ENCODE results near the gene MTMR3. TPM values are rescaled to one million over a fixed set of nuclear protein-coding genes. Genes with fewer than 3 reads are reported as not detected.
"Not testable (repeated sequence)": the region's sequence is repeated elsewhere in the genome, so short reads cannot be mapped to it uniquely, and the experiment has no call there.

Gene MTMR3
- 30.5 to 37.1 TPM (median 36.9 TPM) in 3 replicates for total RNA-seq
- long read RNA-seq, full-length matches to known transcripts: 18 of 62 reads
- long read RNA-seq, partial matches to known transcripts: 8 of 62 reads
- long read RNA-seq, other reads (novel, unspliced or antisense): 36 of 62 reads

DNA sequence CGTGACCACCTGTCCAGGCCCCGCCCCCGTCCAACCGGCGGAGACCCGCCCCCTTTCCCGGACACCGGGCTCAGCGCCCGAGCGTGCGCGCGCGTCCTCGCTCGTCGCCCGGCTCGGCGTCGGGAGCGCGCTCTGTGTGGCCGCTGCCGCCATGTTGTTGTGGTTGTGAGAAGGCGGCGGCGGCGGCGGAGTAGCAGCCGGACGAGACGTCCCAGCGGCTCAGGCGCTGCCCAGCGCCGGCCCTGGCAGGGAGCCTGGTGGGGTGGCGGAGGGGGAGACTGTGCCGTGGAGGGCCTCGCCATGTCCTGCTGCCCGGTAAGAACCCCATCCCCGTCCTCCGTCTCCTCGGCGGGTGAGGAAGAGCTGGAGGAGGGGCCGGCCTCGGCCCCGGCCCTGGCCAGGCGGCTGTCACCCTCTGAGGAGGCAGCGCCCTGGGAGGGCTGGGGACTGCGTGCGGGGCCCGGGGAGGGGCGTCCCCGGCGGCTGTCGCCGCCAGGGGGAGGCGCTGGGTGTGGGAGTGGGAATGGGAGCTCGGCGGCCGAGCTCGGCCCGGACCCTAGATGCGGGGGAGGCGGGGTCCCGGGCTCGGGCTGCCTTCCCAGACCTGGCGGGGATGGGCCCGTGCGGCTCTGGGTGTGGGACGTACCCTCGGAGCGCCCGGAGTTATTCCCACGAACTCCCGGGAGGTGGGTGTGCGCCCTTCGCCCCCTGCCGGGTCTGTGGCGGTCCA lies at the start of gene MTMR3:
Gene MTMR3, plus strand, starts transcription at position 130 of the 730 bp plus-strand sequence. CDS start 87,886 bp downstream, outside the sequence.
- Mint-ChIP-seq H3K4me1 (ENCODE audit: low read depth) (peaks cover 3% of the 10 kb centered on the region), H3K27ac (ENCODE audit: unreplicated experiment) (peak within 1 kb of the TSS; percentile 91), H3K27me3 (ENCODE audit: low read depth) (no peaks in the 10 kb centered on the region), H3K4me3 (ENCODE audit: unreplicated experiment) (peak within 1 kb of the TSS; percentile 86), H3K36me3 (ENCODE audit: low read depth) (no peaks in the 10 kb centered on the region), H3K9me3 (ENCODE audit: low read depth) (no peaks in the 10 kb centered on the region)
- DNase-seq (ENCODE audit: low spot score): peak; percentile 96
- TF ChIP-seq, protein P1, sequence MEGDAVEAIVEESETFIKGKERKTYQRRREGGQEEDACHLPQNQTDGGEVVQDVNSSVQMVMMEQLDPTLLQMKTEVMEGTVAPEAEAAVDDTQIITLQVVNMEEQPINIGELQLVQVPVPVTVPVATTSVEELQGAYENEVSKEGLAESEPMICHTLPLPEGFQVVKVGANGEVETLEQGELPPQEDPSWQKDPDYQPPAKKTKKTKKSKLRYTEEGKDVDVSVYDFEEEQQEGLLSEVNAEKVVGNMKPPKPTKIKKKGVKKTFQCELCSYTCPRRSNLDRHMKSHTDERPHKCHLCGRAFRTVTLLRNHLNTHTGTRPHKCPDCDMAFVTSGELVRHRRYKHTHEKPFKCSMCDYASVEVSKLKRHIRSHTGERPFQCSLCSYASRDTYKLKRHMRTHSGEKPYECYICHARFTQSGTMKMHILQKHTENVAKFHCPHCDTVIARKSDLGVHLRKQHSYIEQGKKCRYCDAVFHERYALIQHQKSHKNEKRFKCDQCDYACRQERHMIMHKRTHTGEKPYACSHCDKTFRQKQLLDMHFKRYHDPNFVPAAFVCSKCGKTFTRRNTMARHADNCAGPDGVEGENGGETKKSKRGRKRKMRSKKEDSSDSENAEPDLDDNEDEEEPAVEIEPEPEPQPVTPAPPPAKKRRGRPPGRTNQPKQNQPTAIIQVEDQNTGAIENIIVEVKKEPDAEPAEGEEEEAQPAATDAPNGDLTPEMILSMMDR (IDR thresholded peaks at IDR 0.05): peak; percentile 80

GRCh38 chr22:29833392-29833965 lies 49.5 kb upstream of the MTMR3 start:
- H3K4me3 Mint-ChIP-seq (ENCODE audit: unreplicated experiment): no peak overlapping the region
- DNase-seq (ENCODE audit: low spot score): no peak
- H3K9me3 Mint-ChIP-seq (ENCODE audit: low read depth): no peaks in the 10 kb centered on the region
- peaks cover 27% of the 10 kb centered on the region for H3K4me1 Mint-ChIP-seq (ENCODE audit: low read depth)
- H3K27ac Mint-ChIP-seq (ENCODE audit: unreplicated experiment): no peak overlapping the region
- TF ChIP-seq, protein P1 (IDR thresholded peaks at IDR 0.05): no peak
- H3K27me3 Mint-ChIP-seq (ENCODE audit: low read depth): no peaks in the 10 kb centered on the region
- peaks cover 18% of the 10 kb centered on the region for H3K36me3 Mint-ChIP-seq (ENCODE audit: low read depth)

GRCh38 chr22:29834046-29834445 lies 48.9 kb upstream of the MTMR3 start:
- H3K27me3 Mint-ChIP-seq (ENCODE audit: low read depth): no peaks in the 10 kb centered on the region
- TF ChIP-seq, protein P1 (IDR thresholded peaks at IDR 0.05): no peak
- no peaks in the 10 kb centered on the region for H3K9me3 Mint-ChIP-seq (ENCODE audit: low read depth)
- H3K4me1 Mint-ChIP-seq (ENCODE audit: low read depth): peaks cover 32% of the 10 kb centered on the region
- peaks cover 16% of the 10 kb centered on the region for H3K36me3 Mint-ChIP-seq (ENCODE audit: low read depth)
- no peak overlapping the region for H3K4me3 Mint-ChIP-seq (ENCODE audit: unreplicated experiment)
- H3K27ac Mint-ChIP-seq (ENCODE audit: unreplicated experiment): no peak overlapping the region
- DNase-seq (ENCODE audit: low spot score): no peak

DNA sequence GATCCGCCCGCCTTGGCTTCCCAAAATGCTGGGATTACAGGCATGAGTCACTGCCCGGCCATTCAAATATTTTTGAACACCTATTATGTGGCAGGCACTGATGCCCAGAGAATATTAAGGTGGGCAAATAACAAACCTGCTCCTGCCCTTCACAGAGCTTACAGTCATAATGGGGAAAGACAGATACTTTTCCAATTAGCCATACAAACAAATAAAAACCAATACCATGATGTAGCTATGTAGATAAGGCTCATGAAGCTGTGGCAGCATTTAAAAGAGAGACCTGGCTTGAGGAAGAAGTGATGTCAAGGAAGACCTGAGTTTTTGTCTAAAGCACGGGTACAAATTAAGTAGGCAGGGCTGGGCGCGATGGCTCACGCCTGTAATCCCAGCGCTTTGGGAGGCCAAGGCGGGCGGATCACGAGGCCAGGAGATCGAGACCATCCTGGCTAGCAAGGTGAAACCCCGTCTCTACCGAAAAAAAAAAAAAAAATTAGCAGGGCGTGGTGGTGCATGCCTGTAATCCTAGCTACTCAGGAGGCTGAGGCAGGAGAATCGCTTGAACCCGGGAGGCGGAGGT lies 46.1 kb upstream of the MTMR3 start:
- not testable (repeated sequence) for H3K36me3 Mint-ChIP-seq (ENCODE audit: low read depth); H3K9me3 Mint-ChIP-seq (ENCODE audit: low read depth); DNase-seq (ENCODE audit: low spot score); H3K27me3 Mint-ChIP-seq (ENCODE audit: low read depth)
- H3K4me3 Mint-ChIP-seq (ENCODE audit: unreplicated experiment): peak overlapping the region; percentile 80
- peak overlapping the region; percentile 27 for H3K27ac Mint-ChIP-seq (ENCODE audit: unreplicated experiment)
- H3K4me1 Mint-ChIP-seq (ENCODE audit: low read depth): peaks cover 32% of the 10 kb centered on the region

DNA sequence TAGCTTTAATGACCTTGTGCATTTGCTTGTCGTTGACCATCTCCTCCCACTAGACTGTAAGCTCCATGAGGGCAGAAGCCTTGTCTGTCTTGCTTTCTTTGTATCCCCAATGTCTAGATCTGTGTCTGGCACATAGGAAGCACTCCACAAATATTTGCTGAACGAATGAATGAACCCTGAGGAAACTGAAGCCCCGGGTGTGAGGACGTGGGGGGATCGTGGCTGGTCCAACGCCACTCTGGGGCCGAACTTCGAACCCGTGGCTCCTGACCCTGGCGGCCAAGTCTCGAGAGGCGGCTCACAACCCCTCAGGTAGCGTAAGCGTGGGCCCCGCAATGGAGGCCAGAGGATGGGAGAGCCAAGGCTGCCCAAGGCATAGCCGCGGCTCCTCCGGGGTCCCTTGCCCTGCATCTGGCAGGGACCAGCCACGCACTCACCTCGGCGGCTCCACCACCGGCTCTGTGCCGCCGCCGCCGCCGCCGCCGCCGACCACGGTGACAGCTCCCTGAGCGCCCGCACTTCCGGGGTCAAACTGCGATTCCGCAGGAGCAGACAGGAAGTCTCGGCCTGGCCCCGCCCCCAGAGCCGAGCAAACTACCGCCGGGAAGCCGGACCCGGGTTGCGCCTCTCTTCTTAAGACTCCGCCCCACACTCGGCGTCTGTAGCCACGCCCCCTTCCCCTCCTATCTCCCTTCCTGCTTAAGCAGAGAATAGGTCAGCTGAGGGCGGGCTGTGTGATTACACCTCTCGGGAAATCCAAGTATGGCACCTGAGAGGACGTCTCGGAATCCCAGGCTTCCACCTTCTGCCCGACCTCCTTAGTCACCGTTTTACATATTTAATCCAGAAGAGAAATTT lies 45.0 kb upstream of the MTMR3 start, which contains the start of gene ASCC2:
Gene ASCC2, minus strand, starts transcription at position 534 of the 858 bp plus-strand sequence. CDS start 5,949 bp downstream, outside the sequence.
- Mint-ChIP-seq H3K27me3 (ENCODE audit: low read depth) (no peaks in the 10 kb centered on the region), H3K4me1 (ENCODE audit: low read depth) (peaks cover 43% of the 10 kb centered on the region), H3K9me3 (ENCODE audit: low read depth) (no peaks in the 10 kb centered on the region), H3K36me3 (ENCODE audit: low read depth) (peaks cover 4% of the 10 kb centered on the region), H3K27ac (ENCODE audit: unreplicated experiment) (peak within 1 kb of the TSS; percentile 84), H3K4me3 (ENCODE audit: unreplicated experiment) (peak within 1 kb of the TSS; percentile 80)
- DNase-seq (ENCODE audit: low spot score): peak; percentile 99
- TF ChIP-seq, protein P1 (IDR thresholded peaks at IDR 0.05): peak; percentile 23
